Endothelial cell of umbilical vein (primary cell): Measurements from ENCODE around the gene MVB12B. TPM values are rescaled to one million over a fixed set of nuclear protein-coding genes. Genes with fewer than 3 reads are reported as not detected.

Source experiments
- BruUV-seq: library from RNA; stranded (reverse); fragments of 400-500 nt; replicated peaks from 2 replicates; lab custom pipeline; 2021; lab: Mats Ljungman, UMichigan
- CTCF ChIA-PET: fragments of 300-600, 350-600 bp; sonication (Branson Sonifier 250); formaldehyde crosslinking; loops from one replicate; lab custom pipeline; 2021; ENCODE audit warnings: antibody characterized with exemption, inconsistent platforms; lab: Charles Lee
- POLR2A ChIA-PET: fragments of 300-600, 350-600 bp; sonication (Branson Sonifier 250); formaldehyde crosslinking; loops from one replicate; lab custom pipeline; 2021; ENCODE audit warnings: antibody characterized with exemption, inconsistent platforms; lab: Charles Lee
- DNase-seq: peaks from one replicate; pipeline ENCODE4 v3.0.0-alpha.2; 2011; ENCODE audit warnings: low read depth, low spot score
- FAIRE-seq: peaks from 2 replicates; lab custom pipeline; 2011; peaks lifted over from hg19 to GRCh38; lab: Jason Lieb, UNC
- H2AFZ ChIP-seq: 2 replicates; pipeline ENCODE4 v1.6.0; 2012; ENCODE audit warnings: low read depth, low read length, control low read depth, inconsistent platforms
- H3K27ac ChIP-seq: 2 replicates; pipeline ENCODE4 v1.5.1; 2011; ENCODE audit warnings: low read depth, mild to moderate bottlenecking, control low read depth, low read length, moderate library complexity; ENCODE audit not compliant: insufficient read depth
- H3K27me3 ChIP-seq, 2 experiments: 2 replicates each; pipeline versions ENCODE4 v1.6.0 to v1.6.1; 2011; ENCODE audit warnings: low read length in 2 of 2, mixed read lengths in 1 of 2; ENCODE audit not compliant: control insufficient read depth in 2 of 2, insufficient read depth in 2 of 2
- H3K36me3 ChIP-seq, 2 experiments: 2 replicates in 1 of 2; 3 replicates in 1 of 2; pipeline ENCODE4 v1.5.1; 2011; ENCODE audit warnings: low read length in 2 of 2, mild to moderate bottlenecking in 1 of 2, moderate library complexity in 1 of 2; ENCODE audit not compliant: control insufficient read depth in 2 of 2, insufficient read depth in 2 of 2; ENCODE audit errors: extremely low read depth in 1 of 2
- H3K4me1 ChIP-seq: 3 replicates; pipeline ENCODE4 v1.5.1; 2011; ENCODE audit warnings: mild to moderate bottlenecking, low read length; ENCODE audit not compliant: control insufficient read depth, insufficient read depth; ENCODE audit errors: extremely low read depth
- H3K4me2 ChIP-seq: 2 replicates; pipeline ENCODE4 v1.6.1; 2011; ENCODE audit warnings: low read length, control low read depth, mixed read lengths; ENCODE audit not compliant: insufficient read depth
- H3K4me3 ChIP-seq, 3 experiments: fragments of 200-600 bp in 1 of 3; sonication (generic), shearing (Covaris generic) in 1 of 3; replicated peaks in 1 of 3; 2 replicates each; pipeline ENCODE4 v1.5.1; 2011 to 2016; ENCODE audit warnings: control low read depth in 3 of 3, low read length in 3 of 3, mild to moderate bottlenecking in 2 of 3, inconsistent platforms in 1 of 3, low read depth in 1 of 3, moderate library complexity in 1 of 3; ENCODE audit not compliant: insufficient read depth in 1 of 3
- H3K79me2 ChIP-seq: 2 replicates; pipeline ENCODE4 v1.6.0; 2012; ENCODE audit warnings: low read length, inconsistent platforms; ENCODE audit not compliant: control insufficient read depth, insufficient read depth
- H3K9ac ChIP-seq: replicated peaks from 2 replicates; pipeline ENCODE3; 2011; ENCODE audit warnings: low read length, control low read depth; ENCODE audit not compliant: insufficient read depth; ENCODE audit errors: extremely low read depth
- H3K9me1 ChIP-seq: replicated peaks from 3 replicates; pipeline ENCODE4 v1.6.0; 2011; ENCODE audit warnings: mild to moderate bottlenecking, low read length; ENCODE audit not compliant: control insufficient read depth, insufficient read depth; ENCODE audit errors: extremely low read depth
- H3K9me3 ChIP-seq: replicated peaks from 2 replicates; pipeline ENCODE4 v1.5.1; 2012; ENCODE audit warnings: low read length, inconsistent platforms; ENCODE audit not compliant: control insufficient read depth, insufficient read depth
- H4K20me1 ChIP-seq: replicated peaks from 2 replicates; pipeline ENCODE3; 2011; ENCODE audit warnings: mild to moderate bottlenecking, low read length; ENCODE audit not compliant: control insufficient read depth, insufficient read depth; ENCODE audit errors: extremely low read depth
- CTCF ChIP-seq, 2 donors: IDR thresholded peaks; 1 replicate in 1 of 2; 2 replicates in 1 of 2; pipeline ENCODE4 v1.5.1; 2011; ENCODE audit warnings: low read length in 2 of 2, mild to moderate bottlenecking in 2 of 2, moderate library complexity in 2 of 2, control low read depth in 1 of 2, inconsistent platforms in 1 of 2, low read depth in 1 of 2; ENCODE audit not compliant: insufficient read depth in 1 of 2; ENCODE audit errors: extremely low read depth in 1 of 2
- EZH2 ChIP-seq: IDR thresholded peaks from 2 replicates; pipeline ENCODE4 v1.6.1; 2012; ENCODE audit warnings: borderline replicate concordance, low read depth, mild to moderate bottlenecking, moderate library complexity, low read length, inconsistent platforms; ENCODE audit not compliant: severe bottlenecking
- FOS ChIP-seq: IDR thresholded peaks from 2 replicates; pipeline ENCODE4 v1.6.1; 2011; ENCODE audit warnings: mild to moderate bottlenecking, low read length, moderate library complexity, borderline replicate concordance; ENCODE audit not compliant: insufficient read depth
- GATA2 ChIP-seq: IDR thresholded peaks from 2 replicates; pipeline ENCODE4 v1.7.0; 2011; ENCODE audit warnings: low read depth, mild to moderate bottlenecking, moderate library complexity, mixed read lengths, low read length; ENCODE audit not compliant: insufficient read length, insufficient read depth
- JUN ChIP-seq: IDR thresholded peaks from 2 replicates; pipeline ENCODE4 v1.6.1; 2011; ENCODE audit warnings: borderline replicate concordance, low read depth; ENCODE audit not compliant: insufficient read length, insufficient read depth
- MAX ChIP-seq: IDR thresholded peaks from 2 replicates; pipeline ENCODE4 v1.6.1; 2011; ENCODE audit not compliant: insufficient read depth, insufficient read length
- MYC ChIP-seq: IDR thresholded peaks from one replicate; pipeline ENCODE4 v1.6.1; 2011; ENCODE audit warnings: mild to moderate bottlenecking, low read depth, low read length
- POLR2A ChIP-seq: IDR thresholded peaks from 2 replicates; pipeline ENCODE4 v1.6.1; 2012; ENCODE audit warnings: low read depth, mild to moderate bottlenecking, control low read depth, low read length
- POLR2AphosphoS5 ChIP-seq: IDR thresholded peaks from 2 replicates; pipeline ENCODE4 v1.6.1; 2012; ENCODE audit warnings: low read depth, mild to moderate bottlenecking, control low read depth, low read length, moderate library complexity; ENCODE audit not compliant: insufficient read depth
- dilution Hi-C: fragments of 300-500 bp; cut with MboI; formaldehyde crosslinking; loops from one replicate; pipeline ENCODE4 v1.15.0; 2019; ENCODE audit warnings: low sequenced_read_pairs; ENCODE audit not compliant: extremely low pct_ligation_motif_present
- intact Hi-C: fragments of 100-400 bp; cut with micrococcal nuclease; formaldehyde crosslinking; loops from one replicate; pipeline ENCODE4 v1.10.0; 2022
- polyA plus RNA-seq, 4 experiments: library from polyadenylated mRNA; depleted of rRNA in 3 of 4; stranded (reverse) in 3 of 4; unstranded in 1 of 4; fragments of >200 nt; gene quantifications; 2 replicates each; pipeline versions ENCODE4 v1.2.1 to v1.2.3, GENCODE V29; 2011 to 2012; ENCODE audit warnings: missing spikeins in 1 of 4
- total RNA-seq: library from RNA; stranded (reverse); gene quantifications from 2 replicates; pipeline ENCODE4 v1.2.3, GENCODE V29; 2021

Gene MVB12B
- total and polyA plus RNA-seq, 2 donors (not counting 3 experiments of a cell fraction or from before 2014, with no cell fraction given): 6.6 to 17.3 TPM

GRCh38 chr9:126331964-126332748, 5.5 kb downstream of the MVB12B start:
- H4K20me1 ChIP-seq: no peaks in the 10 kb centered on the region

More at GRCh38 chr9:126331964-126332748, 5.5 kb downstream of the MVB12B start:
- Histone ChIP-seq H3K9ac (no peak overlapping the region), H3K27me3 (no peaks in the 10 kb centered on the region), H3K4me3 (no peak overlapping the region), H3K9me3 (no peaks in the 10 kb centered on the region), H3K4me1 (peaks cover 18% of the 10 kb centered on the region), H3K9me1 (no peaks in the 10 kb centered on the region), H3K27ac (no peak overlapping the region), H2AFZ (no peak overlapping the region), H3K79me2 (peaks cover 2% of the 10 kb centered on the region), H3K4me2 (no peak overlapping the region), H3K36me3 (no peaks in the 10 kb centered on the region)
- TF ChIP-seq FOS (no peak), MYC (no peak), CTCF (IDR thresholded peaks at IDR 0.05; ENCODE audit: extremely low read depth in 1 of 2, insufficient read depth in 1 of 2, low read depth in 1 of 2, low read length in 2 of 2) (no peak), GATA2 (no peak), EZH2 (no peak), POLR2AphosphoS5 (no peak), MAX (no peak), POLR2A (no peak), JUN (no peak)
- BruUV-seq: no TSS peak
- ChIA-PET POLR2A (no interaction called here), CTCF (interaction anchor here (1.1 to 1.7 kb wide), 2 partner anchors 14 to 66 kb away, joined by 3 to 9 read pairs; no protein-coding TSS in a partner anchor)
- DNase-seq (no peak), FAIRE-seq (no peak)
- intact Hi-C loops (no loop called here), dilution Hi-C loops (no loop called here)
